Stimulated activated CD8-positive, alpha-beta memory T cell treated with anti-CD3 and anti-CD28 coated beads, Interleukin-12 subunit alpha, Interleukin-12 subunit beta, amount 100 ng/mL, for 1 hour (primary cell): ENCODE results near the gene PHF13.
A peak's percentile ranks its signal among the peaks of the same experiment; 100 is the strongest.

Source experiments
- DNase-seq: peaks from one replicate; pipeline ENCODE4 v3.0.0-alpha.2; 2020; ENCODE audit warnings: low read depth

The PHF13 gene

GRCh38 chr1:6613361-6614018, at the start of gene PHF13:
Gene PHF13, plus strand, starts transcription at chr1:6613731. Its CDS starts 336 bp downstream, at chr1:6614067.
- peak; percentile 99 for DNase-seq

- no peak for DNase-seq
Observed at GRCh38 chr1:6569033-6569432, 44.5 kb upstream of the PHF13 start.

- no peak for DNase-seq
Observed at GRCh38 chr1:6570100-6570499, 43.4 kb upstream of the PHF13 start.

GRCh38 chr1:6570987-6571386, 42.5 kb upstream of the PHF13 start:
- no peak for DNase-seq

- no peak for DNase-seq
Observed at GRCh38 chr1:6572653-6573383, 40.7 kb upstream of the PHF13 start.

- no peak for DNase-seq
Observed at GRCh38 chr1:6574025-6574620, 39.4 kb upstream of the PHF13 start.

GRCh38 chr1:6574818-6575217, 38.7 kb upstream of the PHF13 start:
- no peak for DNase-seq

GRCh38 chr1:6577831-6578525, 35.6 kb upstream of the PHF13 start:
- DNase-seq, result no peak

- DNase-seq, result no peak
Observed at GRCh38 chr1:6578624-6579373, 34.7 kb upstream of the PHF13 start.

- DNase-seq, result peak; percentile 95
Observed at GRCh38 chr1:6579374-6580118, 34.0 kb upstream of the PHF13 start, which contains the start of gene ZBTB48. Gene ZBTB48, plus strand, starts transcription at chr1:6579994. Its CDS starts 616 bp downstream, at chr1:6580610.

- no peak for DNase-seq
Observed at GRCh38 chr1:6580119-6580592, 33.4 kb upstream of the PHF13 start.

- DNase-seq, result no peak
Observed at GRCh38 chr1:6580593-6581409, 32.7 kb upstream of the PHF13 start.

GRCh38 chr1:6581561-6582305, 31.8 kb upstream of the PHF13 start:
- DNase-seq, result no peak

- no peak for DNase-seq
Observed at GRCh38 chr1:6582370-6582769, 31.2 kb upstream of the PHF13 start.

GRCh38 chr1:6584126-6585080, 29.1 kb upstream of the PHF13 start:
- DNase-seq, result no peak

GRCh38 chr1:6585081-6585722, 28.3 kb upstream of the PHF13 start:
- no peak for DNase-seq

- no peak for DNase-seq
Observed at GRCh38 chr1:6585841-6586240, 27.7 kb upstream of the PHF13 start.

- no peak for DNase-seq
Observed at GRCh38 chr1:6586404-6586816, 27.1 kb upstream of the PHF13 start.
